ENCODE measurements around the gene TNIK.
"Not testable (repeated sequence)": the region's sequence is repeated elsewhere in the genome, so short reads cannot be mapped to it uniquely, and the experiment has no call there.

Gene TNIK

DNA sequence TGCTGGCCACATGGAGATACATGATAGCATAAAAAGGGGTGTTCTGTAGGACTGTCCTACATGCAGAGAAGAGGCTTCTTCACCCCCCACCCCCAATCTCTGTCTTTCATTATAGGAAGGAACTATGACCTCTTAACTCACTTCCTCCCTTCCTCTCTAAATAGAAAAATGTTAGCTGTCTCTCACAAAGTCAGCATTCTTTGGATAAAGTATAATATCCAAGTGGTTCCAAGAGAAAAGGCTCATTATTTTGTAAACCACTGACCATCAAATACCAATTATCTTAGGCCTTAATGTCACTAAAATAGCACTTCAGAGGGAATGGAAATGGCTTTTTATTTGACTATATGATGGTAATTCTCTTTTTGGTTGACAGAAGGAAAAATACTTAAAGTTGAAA, 338.4 kb downstream of the TNIK start:
- H3K36me3 Mint-ChIP-seq (ENCODE audit: insufficient read depth) = peaks cover 55% of the 10 kb centered on the region
- H3K9me3 Mint-ChIP-seq = no peaks in the 10 kb centered on the region
- H3K27ac Mint-ChIP-seq (ENCODE audit: low read depth) = no peak overlapping the region
- DNase-seq (ENCODE audit: low spot score in 2 of 2) (no peak), ATAC-seq (replicated peaks; ENCODE audit: extremely low read depth, poor library complexity, severe bottlenecking) (no peak)
- no peaks in the 10 kb centered on the region for H3K27me3 Mint-ChIP-seq
- H3K4me1 Mint-ChIP-seq = no peaks in the 10 kb centered on the region
- H3K4me3 Mint-ChIP-seq = no peak overlapping the region

DNA sequence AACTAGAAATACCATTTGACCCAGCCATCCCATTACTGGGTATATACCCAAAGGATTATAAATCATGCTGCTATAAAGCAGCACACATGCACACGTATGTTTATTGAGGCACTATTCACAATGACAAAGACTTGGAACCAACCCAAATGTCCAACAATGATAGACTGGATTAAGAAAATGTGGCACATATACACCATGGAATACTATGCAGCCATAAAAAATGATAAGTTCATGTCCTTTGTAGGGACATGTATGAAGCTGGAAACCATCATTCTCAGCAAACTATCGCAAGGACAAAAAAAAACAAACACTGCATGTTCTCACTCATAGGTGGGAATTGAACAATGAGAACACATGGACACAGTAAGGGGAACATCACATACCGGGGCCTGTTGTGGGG, 340.8 kb downstream of the TNIK start:
- not testable (repeated sequence) for H3K27me3 Mint-ChIP-seq; H3K9me3 Mint-ChIP-seq; H3K27ac Mint-ChIP-seq (ENCODE audit: low read depth); H3K4me3 Mint-ChIP-seq; H3K4me1 Mint-ChIP-seq; ATAC-seq (replicated peaks; ENCODE audit: extremely low read depth, poor library complexity, severe bottlenecking); DNase-seq (ENCODE audit: low spot score in 2 of 2)
- peaks cover 43% of the 10 kb centered on the region for H3K36me3 Mint-ChIP-seq (ENCODE audit: insufficient read depth)

DNA sequence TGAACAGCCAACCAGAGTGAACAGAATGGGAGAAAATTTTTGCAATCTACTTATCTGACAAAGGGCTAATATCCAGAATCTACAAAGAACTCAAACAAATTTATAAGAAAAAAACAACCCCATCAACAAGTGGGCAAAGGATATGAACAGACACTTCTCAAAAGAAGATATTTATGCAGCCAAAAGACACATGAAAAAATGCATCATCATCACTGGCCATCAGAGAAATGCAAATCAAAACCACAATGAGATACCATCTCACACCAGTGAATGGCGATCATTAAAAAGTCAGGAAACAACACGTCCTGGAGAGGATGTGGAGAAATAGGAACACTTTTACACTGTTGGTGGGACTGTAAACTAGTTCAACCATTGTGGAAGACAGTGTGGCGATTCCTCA, 341.2 kb downstream of the TNIK start:
- not testable (repeated sequence) for DNase-seq (ENCODE audit: low spot score in 2 of 2); ATAC-seq (replicated peaks; ENCODE audit: extremely low read depth, poor library complexity, severe bottlenecking); H3K9me3 Mint-ChIP-seq; H3K4me1 Mint-ChIP-seq; H3K27ac Mint-ChIP-seq (ENCODE audit: low read depth); H3K4me3 Mint-ChIP-seq; H3K27me3 Mint-ChIP-seq
- H3K36me3 Mint-ChIP-seq (ENCODE audit: insufficient read depth) = peaks cover 44% of the 10 kb centered on the region

DNA sequence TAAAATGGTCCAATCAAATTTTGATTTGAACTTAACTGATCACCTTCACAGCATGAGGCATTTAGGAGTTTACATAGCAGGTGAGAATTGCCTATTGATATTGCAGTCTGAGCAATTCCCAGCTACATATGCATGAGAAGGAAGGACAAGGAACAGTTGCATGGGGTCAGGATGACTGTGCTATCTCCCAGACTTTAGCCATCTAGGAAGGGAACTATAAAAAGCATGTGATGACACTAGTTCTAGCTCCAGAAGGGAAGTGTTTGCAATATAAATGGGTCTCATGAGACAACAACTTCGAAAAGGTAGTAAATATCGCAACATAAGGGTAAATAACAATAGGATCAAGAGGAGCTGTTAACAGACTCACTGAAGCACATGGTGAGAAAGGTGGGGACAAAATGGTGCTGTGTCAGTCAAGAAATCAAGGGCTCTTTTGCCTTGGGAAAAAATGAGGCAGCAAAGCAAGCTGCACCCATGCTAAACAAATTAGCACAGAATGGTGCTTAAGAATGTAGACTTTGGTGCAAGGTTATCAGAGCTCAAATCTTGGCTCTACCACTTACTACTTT, 343.3 kb downstream of the TNIK start:
- H3K27me3 Mint-ChIP-seq = no peaks in the 10 kb centered on the region
- no peak overlapping the region for H3K4me3 Mint-ChIP-seq
- DNase-seq (ENCODE audit: low spot score in 2 of 2) (no peak), ATAC-seq (replicated peaks; ENCODE audit: extremely low read depth, poor library complexity, severe bottlenecking) (no peak)
- no peaks in the 10 kb centered on the region for H3K9me3 Mint-ChIP-seq
- peaks cover 31% of the 10 kb centered on the region for H3K36me3 Mint-ChIP-seq (ENCODE audit: insufficient read depth)
- no peak overlapping the region for H3K27ac Mint-ChIP-seq (ENCODE audit: low read depth)
- no peaks in the 10 kb centered on the region for H3K4me1 Mint-ChIP-seq

DNA sequence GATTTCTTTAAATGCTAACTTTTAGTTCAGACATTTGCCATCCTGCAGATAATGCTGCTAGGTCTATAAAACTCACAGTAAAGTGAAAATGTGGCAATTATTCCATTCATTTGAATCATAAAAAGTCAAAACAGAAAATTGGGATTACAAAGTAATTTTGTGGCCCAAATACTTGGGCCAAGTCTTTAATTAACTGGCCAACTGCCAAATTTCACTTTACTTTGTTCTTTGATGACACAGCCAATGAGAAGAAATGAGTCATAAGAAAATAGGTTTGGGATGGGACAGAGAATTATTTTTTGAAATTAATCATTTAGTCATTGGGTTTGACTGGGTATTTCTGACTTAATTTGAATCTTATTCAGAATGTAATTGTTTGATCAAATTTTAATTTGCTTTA, 343.8 kb downstream of the TNIK start:
- H3K4me1 Mint-ChIP-seq = no peaks in the 10 kb centered on the region
- no peaks in the 10 kb centered on the region for H3K9me3 Mint-ChIP-seq
- no peak for ATAC-seq (replicated peaks; ENCODE audit: extremely low read depth, poor library complexity, severe bottlenecking)
- H3K4me3 Mint-ChIP-seq = no peak overlapping the region
- no peak for DNase-seq (ENCODE audit: low spot score in 2 of 2)
- peaks cover 30% of the 10 kb centered on the region for H3K36me3 Mint-ChIP-seq (ENCODE audit: insufficient read depth)
- H3K27ac Mint-ChIP-seq (ENCODE audit: low read depth) = no peak overlapping the region
- no peaks in the 10 kb centered on the region for H3K27me3 Mint-ChIP-seq

DNA sequence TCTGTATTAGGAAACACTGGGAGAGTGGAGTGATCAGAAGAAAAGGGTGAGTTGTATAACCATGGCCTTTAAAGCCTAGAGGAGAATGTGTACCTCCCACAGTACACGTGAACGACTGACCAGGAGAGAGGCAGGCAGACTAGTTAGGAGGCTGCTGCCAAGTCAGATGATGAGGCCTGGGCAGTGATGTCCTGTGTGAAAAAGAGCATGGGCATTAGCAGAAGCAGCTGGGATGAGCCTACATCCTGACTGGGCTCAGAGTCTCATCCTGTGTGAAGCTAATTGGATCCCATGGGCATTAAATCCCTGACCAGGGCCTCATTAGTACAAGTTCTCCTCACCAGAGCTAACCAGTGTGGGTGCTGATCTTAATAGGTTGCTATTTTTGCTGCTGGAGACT, 344.5 kb downstream of the TNIK start:
- DNase-seq (ENCODE audit: low spot score in 2 of 2) (no peak), ATAC-seq (replicated peaks; ENCODE audit: extremely low read depth, poor library complexity, severe bottlenecking) (no peak)
- Mint-ChIP-seq H3K4me3 (no peak overlapping the region), H3K27ac (ENCODE audit: low read depth) (no peak overlapping the region), H3K9me3 (no peaks in the 10 kb centered on the region), H3K27me3 (no peaks in the 10 kb centered on the region), H3K36me3 (ENCODE audit: insufficient read depth) (peaks cover 31% of the 10 kb centered on the region), H3K4me1 (no peaks in the 10 kb centered on the region)

DNA sequence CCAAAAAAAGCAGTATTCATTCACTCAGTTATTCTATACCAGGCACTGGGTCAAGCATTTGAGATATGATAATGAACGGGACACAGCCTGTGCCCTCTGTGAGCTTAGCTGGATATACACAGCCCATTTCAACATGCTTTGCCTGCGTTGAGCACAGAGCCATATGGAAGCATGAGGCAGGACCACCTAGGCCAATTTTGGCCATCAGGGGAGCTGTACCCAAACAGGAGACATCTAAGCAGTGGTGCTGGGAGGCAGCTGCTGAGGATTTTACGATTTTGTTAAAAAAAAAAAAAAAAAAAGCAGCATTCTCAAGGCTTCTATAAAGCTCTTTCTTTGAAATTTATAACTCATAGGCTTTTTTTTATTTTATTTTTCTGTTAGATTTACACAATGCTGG, 346.5 kb downstream of the TNIK start:
- H3K4me1 Mint-ChIP-seq = no peaks in the 10 kb centered on the region
- peaks cover 42% of the 10 kb centered on the region for H3K36me3 Mint-ChIP-seq (ENCODE audit: insufficient read depth)
- no peak overlapping the region for H3K27ac Mint-ChIP-seq (ENCODE audit: low read depth)
- no peak overlapping the region for H3K4me3 Mint-ChIP-seq
- no peak for ATAC-seq (replicated peaks; ENCODE audit: extremely low read depth, poor library complexity, severe bottlenecking)
- no peak for DNase-seq (ENCODE audit: low spot score in 2 of 2)
- H3K9me3 Mint-ChIP-seq = no peaks in the 10 kb centered on the region
- H3K27me3 Mint-ChIP-seq = no peaks in the 10 kb centered on the region

DNA sequence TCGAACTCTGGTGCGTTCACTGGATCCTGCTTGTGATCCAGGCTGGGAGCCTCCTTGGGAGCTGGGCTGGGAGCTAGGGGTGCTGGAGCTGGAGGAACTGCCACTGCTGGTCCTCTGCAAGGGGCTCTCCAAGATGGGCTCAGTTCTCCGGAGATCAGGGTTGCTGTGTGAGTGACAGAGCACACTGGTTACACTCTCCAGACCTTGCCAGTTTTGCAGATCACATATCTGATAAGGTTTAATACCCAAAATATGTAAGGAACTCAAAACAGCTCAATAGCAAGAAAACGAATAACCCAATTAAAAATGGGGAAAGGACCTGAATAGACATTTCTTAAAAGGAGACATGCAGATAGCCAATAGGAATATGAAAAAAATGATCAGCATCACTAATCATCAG, 349.5 kb downstream of the TNIK start:
- Mint-ChIP-seq H3K4me1 (peaks cover 4% of the 10 kb centered on the region), H3K27me3 (no peaks in the 10 kb centered on the region), H3K27ac (ENCODE audit: low read depth) (no peak overlapping the region), H3K9me3 (no peaks in the 10 kb centered on the region), H3K4me3 (no peak overlapping the region), H3K36me3 (ENCODE audit: insufficient read depth) (peaks cover 52% of the 10 kb centered on the region)
- ATAC-seq (replicated peaks; ENCODE audit: extremely low read depth, poor library complexity, severe bottlenecking) (no peak), DNase-seq (ENCODE audit: low spot score in 2 of 2) (no peak)

DNA sequence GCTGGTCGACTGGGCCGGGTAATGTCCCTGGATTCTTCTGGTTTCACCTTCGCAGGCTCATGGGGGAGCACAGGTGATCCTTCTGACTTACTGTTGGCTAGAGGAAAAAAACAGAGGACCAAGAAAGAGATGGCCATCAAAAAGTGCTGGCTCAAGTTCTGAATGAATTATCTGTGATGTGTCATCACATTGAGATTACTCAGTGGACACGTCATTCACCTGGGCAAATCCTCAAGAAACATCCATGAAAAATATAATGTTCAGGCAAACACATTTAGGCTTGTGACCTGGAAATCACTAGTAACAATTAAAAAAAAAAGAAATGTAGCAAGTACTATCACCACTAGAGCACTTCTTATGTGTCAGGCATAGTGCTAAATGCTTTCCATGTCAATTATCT, 352.1 kb downstream of the TNIK start:
- H3K27ac Mint-ChIP-seq (ENCODE audit: low read depth) = no peak overlapping the region
- peaks cover 46% of the 10 kb centered on the region for H3K36me3 Mint-ChIP-seq (ENCODE audit: insufficient read depth)

DNA sequence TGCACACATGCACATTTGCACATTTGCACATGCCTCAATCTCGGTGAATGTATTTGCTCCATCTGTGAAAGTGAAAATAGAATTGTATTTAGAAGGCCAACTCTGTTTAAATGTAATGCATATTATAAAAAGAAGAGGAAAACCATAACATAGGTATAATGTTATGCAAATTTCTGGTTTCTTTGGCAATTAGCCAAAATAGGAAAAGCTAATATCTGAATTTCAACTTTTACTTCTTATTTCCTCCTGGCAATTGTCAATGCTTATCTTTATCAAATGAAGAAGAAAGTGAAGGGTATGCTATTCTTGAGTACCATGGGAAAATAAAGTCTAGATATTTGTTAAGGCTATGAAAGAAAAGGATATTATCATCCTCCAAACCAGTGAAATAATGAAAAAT, 357.0 kb downstream of the TNIK start:
- DNase-seq (ENCODE audit: low spot score in 2 of 2) (no peak), ATAC-seq (replicated peaks; ENCODE audit: extremely low read depth, poor library complexity, severe bottlenecking) (no peak)
- H3K9me3 Mint-ChIP-seq = no peaks in the 10 kb centered on the region
- no peak overlapping the region for H3K27ac Mint-ChIP-seq (ENCODE audit: low read depth)
- H3K4me3 Mint-ChIP-seq = no peak overlapping the region
- peaks cover 39% of the 10 kb centered on the region for H3K36me3 Mint-ChIP-seq (ENCODE audit: insufficient read depth)
- H3K27me3 Mint-ChIP-seq = no peaks in the 10 kb centered on the region
- H3K4me1 Mint-ChIP-seq = peaks cover 6% of the 10 kb centered on the region

More for the DNA sequence above, 352.1 kb downstream of the TNIK start:
- ATAC-seq (replicated peaks; ENCODE audit: extremely low read depth, poor library complexity, severe bottlenecking) (no peak), DNase-seq (ENCODE audit: low spot score in 2 of 2) (no peak)
- Mint-ChIP-seq H3K4me3 (no peak overlapping the region), H3K9me3 (no peaks in the 10 kb centered on the region), H3K4me1 (peaks cover 6% of the 10 kb centered on the region), H3K27me3 (no peaks in the 10 kb centered on the region)

DNA sequence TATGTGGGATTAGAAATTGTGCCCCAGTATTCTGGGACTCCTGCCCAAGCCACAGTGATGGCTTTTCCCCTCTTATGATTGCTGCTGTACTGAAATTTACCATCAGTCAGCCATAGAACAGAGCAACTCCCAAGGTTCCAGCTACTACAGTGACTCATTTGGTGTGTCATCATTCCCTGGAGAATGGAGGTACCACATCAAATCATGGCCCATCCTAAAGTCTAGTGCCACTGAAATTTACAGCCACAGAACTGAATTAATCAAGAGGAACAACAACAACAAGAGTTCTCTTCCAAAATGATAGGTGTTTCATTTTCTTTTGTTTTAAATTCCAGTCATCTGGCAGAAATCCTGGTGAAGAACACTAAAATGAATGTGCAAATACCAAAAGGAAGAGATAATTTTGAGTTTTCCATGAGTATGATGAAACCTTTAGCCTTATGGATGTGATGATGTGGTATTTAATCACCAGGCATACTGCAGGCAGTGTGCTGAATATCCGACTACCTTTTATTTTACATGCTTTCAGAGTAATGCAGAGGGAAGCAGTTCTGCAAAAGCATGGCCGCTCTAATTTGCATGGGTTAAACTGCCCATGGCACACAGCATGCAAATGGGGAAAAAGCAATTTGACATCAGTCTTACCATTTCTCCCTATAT, 358.1 kb downstream of the TNIK start:
- H3K9me3 Mint-ChIP-seq = no peaks in the 10 kb centered on the region
- H3K36me3 Mint-ChIP-seq (ENCODE audit: insufficient read depth) = peaks cover 35% of the 10 kb centered on the region
- no peaks in the 10 kb centered on the region for H3K27me3 Mint-ChIP-seq
- no peak for ATAC-seq (replicated peaks; ENCODE audit: extremely low read depth, poor library complexity, severe bottlenecking)
- H3K27ac Mint-ChIP-seq (ENCODE audit: low read depth) = no peak overlapping the region
- H3K4me1 Mint-ChIP-seq = peaks cover 6% of the 10 kb centered on the region
- H3K4me3 Mint-ChIP-seq = no peak overlapping the region
- DNase-seq (ENCODE audit: low spot score in 2 of 2) = no peak

DNA sequence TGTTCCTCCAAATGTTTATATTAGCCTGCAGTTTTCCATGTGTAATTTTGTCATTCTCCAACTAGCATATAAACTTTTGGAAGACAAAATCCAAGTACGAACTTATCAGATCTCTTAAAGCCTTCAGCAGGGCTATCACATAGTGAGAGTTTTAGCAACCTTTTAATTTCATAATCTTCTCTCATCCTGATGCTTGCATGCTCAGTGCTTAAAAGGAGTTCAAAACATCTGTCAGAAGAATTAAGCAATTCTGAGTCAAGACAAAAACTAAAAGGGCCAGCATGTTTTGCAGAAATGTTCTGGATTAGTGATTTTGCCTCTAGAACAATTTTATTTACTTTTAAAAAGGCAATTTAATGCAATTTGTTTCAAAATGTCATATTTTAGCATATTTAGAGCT, 360.3 kb downstream of the TNIK start:
- no peaks in the 10 kb centered on the region for H3K9me3 Mint-ChIP-seq
- no peaks in the 10 kb centered on the region for H3K27me3 Mint-ChIP-seq
- ATAC-seq (replicated peaks; ENCODE audit: extremely low read depth, poor library complexity, severe bottlenecking) = no peak
- H3K27ac Mint-ChIP-seq (ENCODE audit: low read depth) = no peak overlapping the region
- DNase-seq (ENCODE audit: low spot score in 2 of 2) = no peak
- H3K4me1 Mint-ChIP-seq = no peaks in the 10 kb centered on the region
- no peak overlapping the region for H3K4me3 Mint-ChIP-seq
- H3K36me3 Mint-ChIP-seq (ENCODE audit: insufficient read depth) = peaks cover 39% of the 10 kb centered on the region

DNA sequence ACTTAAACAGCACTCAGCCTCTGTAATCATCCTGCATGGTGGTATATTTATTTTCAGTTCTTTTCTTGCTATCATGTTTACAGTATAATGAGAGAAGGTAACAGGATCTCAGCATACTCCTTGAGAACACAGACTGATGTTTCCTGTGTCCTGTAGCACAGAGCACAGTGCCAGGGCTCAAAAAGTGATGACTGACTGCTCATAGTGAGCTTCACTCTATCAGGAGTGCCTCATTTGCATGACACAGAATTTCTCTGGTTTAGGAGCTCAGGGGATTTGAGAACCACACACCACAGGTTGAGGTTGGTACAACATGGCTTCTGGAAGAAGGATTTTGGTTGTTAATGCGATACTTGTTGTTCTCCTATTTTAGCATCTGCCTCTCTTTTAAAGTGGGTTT, 365.1 kb downstream of the TNIK start:
- Mint-ChIP-seq H3K4me1 (no peaks in the 10 kb centered on the region), H3K9me3 (no peaks in the 10 kb centered on the region), H3K36me3 (ENCODE audit: insufficient read depth) (peaks cover 38% of the 10 kb centered on the region), H3K27ac (ENCODE audit: low read depth) (peak overlapping the region; percentile 36), H3K27me3 (no peaks in the 10 kb centered on the region), H3K4me3 (no peak overlapping the region)
- ATAC-seq (replicated peaks; ENCODE audit: extremely low read depth, poor library complexity, severe bottlenecking) = no peak
- no peak for DNase-seq (ENCODE audit: low spot score in 2 of 2)

All from central memory CD8-positive, alpha-beta T cell (primary cell).